Osteocyte (in vitro differentiated cells): ENCODE measurements around the gene OTOP3. TPM values are rescaled to one million over a fixed set of nuclear protein-coding genes. Genes with fewer than 3 reads are reported as not detected.
A peak's percentile ranks its signal among the peaks of the same experiment; 100 is the strongest.

ENCODE experiments used
- DNase-seq: peaks from one replicate; pipeline ENCODE4 v3.0.0; 2021; ENCODE audit warnings: mixed read lengths; ENCODE audit not compliant: unreplicated experiment; ENCODE audit errors: extremely low spot score
- H3K27ac Mint-ChIP-seq: one replicate; pipeline ENCODE4 v1.8.0; 2021; ENCODE audit warnings: mild to moderate bottlenecking, mixed read lengths; ENCODE audit not compliant: unreplicated experiment
- H3K27me3 Mint-ChIP-seq: one replicate; pipeline ENCODE4 v1.8.0; 2021; ENCODE audit warnings: mixed read lengths; ENCODE audit not compliant: unreplicated experiment
- H3K36me3 Mint-ChIP-seq: one replicate; pipeline ENCODE4 v1.8.0; 2021; ENCODE audit warnings: mixed read lengths; ENCODE audit not compliant: unreplicated experiment
- H3K4me1 Mint-ChIP-seq: one replicate; pipeline ENCODE4 v1.8.0; 2021; ENCODE audit warnings: mixed read lengths; ENCODE audit not compliant: unreplicated experiment
- H3K4me3 Mint-ChIP-seq: one replicate; pipeline ENCODE4 v1.8.0; 2021; ENCODE audit warnings: mild to moderate bottlenecking, moderate library complexity, mixed read lengths; ENCODE audit not compliant: unreplicated experiment
- H3K9me3 Mint-ChIP-seq: one replicate; pipeline ENCODE4 v1.8.0; 2021; ENCODE audit warnings: mixed read lengths; ENCODE audit not compliant: unreplicated experiment
- total RNA-seq: library from RNA; stranded (reverse); gene quantifications from 2 replicates; pipeline ENCODE4 v1.2.1, GENCODE V29; 2021
- TF ChIP-seq, protein P1 (sequence below): fragments of 200-600 bp; sonication (generic); IDR thresholded peaks from 2 replicates; pipeline ENCODE4 v1.5.0; 2021; ENCODE audit warnings: antibody characterized with exemption, mild to moderate bottlenecking, moderate library complexity

OTOP3 gene
- total RNA-seq, 1 donor from 2014 or later: not detected

DNA sequence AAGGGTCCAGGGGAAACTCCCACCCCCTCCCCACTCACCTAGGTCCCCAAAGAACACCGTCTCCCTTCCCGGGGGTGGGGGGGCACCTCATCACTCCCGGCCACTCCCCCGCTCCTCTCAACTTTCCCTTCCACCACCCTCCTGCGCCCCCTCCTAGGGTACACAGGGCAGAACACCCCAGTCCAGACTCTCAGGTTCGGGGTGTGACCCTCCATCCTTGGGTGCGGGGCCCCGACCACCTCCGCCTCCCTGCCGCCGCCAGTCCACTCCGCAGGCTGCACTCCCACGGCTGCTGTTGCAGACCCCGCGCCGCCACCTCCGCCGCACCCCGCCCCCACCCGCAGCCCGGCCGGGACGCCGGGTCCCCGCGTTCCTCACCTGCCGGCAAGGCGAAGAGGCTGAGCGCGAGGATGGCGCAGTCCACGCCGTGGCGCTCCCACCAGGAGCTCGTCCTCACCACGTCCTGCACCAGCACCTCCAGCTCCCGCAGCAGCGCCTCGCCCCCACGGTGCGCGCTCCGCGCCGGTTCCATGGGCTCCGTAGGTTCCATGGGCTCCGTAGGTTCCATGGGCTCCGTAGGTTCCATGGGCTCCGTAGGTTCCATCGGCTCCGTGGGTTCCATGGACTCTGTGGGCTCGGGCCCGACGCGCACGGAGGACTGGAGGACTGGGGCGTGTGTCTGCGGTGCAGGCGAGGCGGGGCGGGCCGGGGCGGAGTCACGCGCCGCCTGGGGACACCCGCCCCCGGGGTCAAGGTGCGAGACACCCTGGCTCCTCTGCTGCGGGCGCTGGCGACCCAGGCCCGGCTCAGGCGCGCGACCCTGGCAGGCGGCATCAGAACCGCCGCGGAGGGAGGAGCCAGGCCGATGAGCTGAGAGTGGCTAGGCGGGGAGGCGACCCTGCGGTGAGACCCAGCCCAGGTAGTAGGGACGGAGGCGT, 42.5 kb upstream of the OTOP3 start, which contains the start of gene FADS6:
FADS6 (minus strand) TSS at position 660 of the 938 bp plus-strand sequence; CDS start at position 622, 38 bp downstream.
- Mint-ChIP-seq H3K27me3 (peaks cover 65% of the 10 kb centered on the region), H3K4me1 (peaks cover 3% of the 10 kb centered on the region)

GRCh38 chr17:74893936-74894671, 41.6 kb upstream of the OTOP3 start:
- Mint-ChIP-seq H3K27me3 (peaks cover 62% of the 10 kb centered on the region), H3K27ac (no peak overlapping the region), H3K4me1 (peaks cover 3% of the 10 kb centered on the region), H3K36me3 (no peaks in the 10 kb centered on the region), H3K9me3 (no peaks in the 10 kb centered on the region), H3K4me3 (peak overlapping the region; percentile 65)
- TF ChIP-seq, protein P1, sequence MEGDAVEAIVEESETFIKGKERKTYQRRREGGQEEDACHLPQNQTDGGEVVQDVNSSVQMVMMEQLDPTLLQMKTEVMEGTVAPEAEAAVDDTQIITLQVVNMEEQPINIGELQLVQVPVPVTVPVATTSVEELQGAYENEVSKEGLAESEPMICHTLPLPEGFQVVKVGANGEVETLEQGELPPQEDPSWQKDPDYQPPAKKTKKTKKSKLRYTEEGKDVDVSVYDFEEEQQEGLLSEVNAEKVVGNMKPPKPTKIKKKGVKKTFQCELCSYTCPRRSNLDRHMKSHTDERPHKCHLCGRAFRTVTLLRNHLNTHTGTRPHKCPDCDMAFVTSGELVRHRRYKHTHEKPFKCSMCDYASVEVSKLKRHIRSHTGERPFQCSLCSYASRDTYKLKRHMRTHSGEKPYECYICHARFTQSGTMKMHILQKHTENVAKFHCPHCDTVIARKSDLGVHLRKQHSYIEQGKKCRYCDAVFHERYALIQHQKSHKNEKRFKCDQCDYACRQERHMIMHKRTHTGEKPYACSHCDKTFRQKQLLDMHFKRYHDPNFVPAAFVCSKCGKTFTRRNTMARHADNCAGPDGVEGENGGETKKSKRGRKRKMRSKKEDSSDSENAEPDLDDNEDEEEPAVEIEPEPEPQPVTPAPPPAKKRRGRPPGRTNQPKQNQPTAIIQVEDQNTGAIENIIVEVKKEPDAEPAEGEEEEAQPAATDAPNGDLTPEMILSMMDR: no peak
- no peak for DNase-seq

More for the DNA sequence above, 42.5 kb upstream of the OTOP3 start, which contains the start of gene FADS6:
- H3K27ac Mint-ChIP-seq: no peak within 1 kb of the TSS
- H3K36me3 Mint-ChIP-seq: no peaks in the 10 kb centered on the region
- TF ChIP-seq, protein P1: no peak
- peak within 1 kb of the TSS; percentile 65 for H3K4me3 Mint-ChIP-seq
- no peaks in the 10 kb centered on the region for H3K9me3 Mint-ChIP-seq
- DNase-seq: no peak

DNA sequence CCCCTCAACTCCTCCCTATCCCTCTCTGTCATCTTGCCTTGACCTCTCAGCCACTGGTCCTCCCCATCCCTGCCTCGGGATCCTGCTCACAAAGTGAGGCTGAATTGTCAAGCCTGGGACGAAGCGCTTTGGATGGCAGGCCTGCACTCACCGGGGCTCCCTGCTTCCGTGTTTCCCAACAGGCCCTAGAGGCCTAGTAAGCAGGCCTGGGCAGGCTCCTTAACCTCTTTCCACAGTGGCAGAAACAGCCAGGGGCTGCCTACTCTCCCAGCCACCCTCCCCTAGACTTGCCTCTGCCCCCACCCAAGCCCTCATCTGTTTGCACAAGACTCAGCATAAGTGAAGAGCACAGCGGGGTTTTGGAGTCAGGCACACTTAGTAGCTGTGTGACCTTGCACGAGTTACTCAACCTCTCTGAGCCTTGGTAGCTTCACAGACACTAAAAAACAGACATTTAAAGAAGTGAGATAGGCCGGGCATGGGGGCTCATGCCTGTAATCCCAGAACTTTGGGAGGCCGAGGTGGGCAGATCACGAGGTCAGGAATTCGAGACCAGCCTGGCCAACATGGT, 37.2 kb upstream of the OTOP3 start:
- no peak overlapping the region for H3K4me3 Mint-ChIP-seq
- no peak for DNase-seq
- TF ChIP-seq, protein P1: no peak
- peaks cover 55% of the 10 kb centered on the region for H3K27me3 Mint-ChIP-seq
- H3K27ac Mint-ChIP-seq: no peak overlapping the region
- no peaks in the 10 kb centered on the region for H3K9me3 Mint-ChIP-seq
- peaks cover 3% of the 10 kb centered on the region for H3K4me1 Mint-ChIP-seq
- no peaks in the 10 kb centered on the region for H3K36me3 Mint-ChIP-seq

- Mint-ChIP-seq H3K4me1 (no peaks in the 10 kb centered on the region), H3K9me3 (no peaks in the 10 kb centered on the region), H3K4me3 (no peak overlapping the region), H3K27ac (no peak overlapping the region), H3K27me3 (peaks cover 41% of the 10 kb centered on the region), H3K36me3 (no peaks in the 10 kb centered on the region)
- TF ChIP-seq, protein P1: no peak
- DNase-seq: peak; percentile 73
These were observed 35.5 kb upstream of the OTOP3 start for GRCh38 chr17:74900208-74900607.
